ENCODE results near the gene ANKRD13A. TPM values are rescaled to one million over a fixed set of nuclear protein-coding genes. Genes with fewer than 3 reads are reported as not detected.

The ANKRD13A gene
- total and polyA plus RNA-seq, 2 of the 13 experiments (the other 11 are each of a cell fraction or from before 2014, with no cell fraction given), result 34.1 to 41.6 TPM

GRCh38 chr12:109951136-109951535, 48.1 kb upstream of the ANKRD13A start:
- Histone ChIP-seq H3K36me3 (replicated peaks in 1 of 2; ENCODE audit: control insufficient read depth in 1 of 2, insufficient read depth in 2 of 2, low read length in 2 of 2) (peaks cover 13 to 40% of the 10 kb centered on the region in 2 experiments), H3K4me2 (ENCODE audit: low read depth, low read length) (no peak overlapping the region), H3K79me2 (ENCODE audit: insufficient read depth, low read length) (no peaks in the 10 kb centered on the region), H3K27ac (ENCODE audit: extremely low read length, insufficient read depth, low read length) (peak overlapping the region; percentile 76), H3K9me3 (ENCODE audit: low read length) (no peaks in the 10 kb centered on the region), H3K27me3 (ENCODE audit: control insufficient read depth in 1 of 2, insufficient read depth in 2 of 2, low read length in 2 of 2) (no peaks in the 10 kb centered on the region), H3K9ac (ENCODE audit: insufficient read depth, low read depth, low read length) (no peak overlapping the region), H3K4me3 (replicated peaks in 1 of 3; ENCODE audit: insufficient read depth in 1 of 3, low read depth in 2 of 3, low read length in 3 of 3) (no peak overlapping the region), H3K4me1 (ENCODE audit: insufficient read depth, low read length) (peaks cover 55% of the 10 kb centered on the region), H4K20me1 (ENCODE audit: insufficient read depth, low read length) (no peaks in the 10 kb centered on the region), H2AFZ (ENCODE audit: low read length) (no peak overlapping the region)
- no TSS peak for BruUV-seq (replicated peaks)
- TF ChIP-seq ZFP36 (IDR thresholded peaks at IDR 0.05; ENCODE audit: borderline replicate concordance, low read depth, low read length, partially characterized antibody) (no peak), KDM5A (IDR thresholded peaks at IDR 0.05; ENCODE audit: borderline replicate concordance, low read length) (no peak), KLF12 (CRISPR knock-in tag; IDR thresholded peaks at IDR 0.05; ENCODE audit: borderline replicate concordance) (no peak), SALL1 (CRISPR knock-in tag; IDR thresholded peaks at IDR 0.05) (no peak), ZNF530 (CRISPR knock-in tag; IDR thresholded peaks at IDR 0.05; ENCODE audit: low read depth) (no peak), ZMAT5 (CRISPR knock-in tag; IDR thresholded peaks at IDR 0.05; ENCODE audit: borderline replicate concordance, low read depth) (no peak), HOXD1 (CRISPR knock-in tag; IDR thresholded peaks at IDR 0.05) (no peak), ISL2 (CRISPR knock-in tag; IDR thresholded peaks at IDR 0.05) (no peak), GABPB1 (CRISPR knock-in tag; IDR thresholded peaks at IDR 0.05) (no peak), ZGPAT (CRISPR knock-in tag; IDR thresholded peaks at IDR 0.05) (no peak), PRMT3 (CRISPR knock-in tag; IDR thresholded peaks at IDR 0.05; ENCODE audit: borderline replicate concordance, low read depth) (no peak), ZNF777 (CRISPR knock-in tag; IDR thresholded peaks at IDR 0.05) (no peak), PATZ1 (CRISPR knock-in tag; IDR thresholded peaks at IDR 0.05) (no peak), MIXL1 (CRISPR knock-in tag; IDR thresholded peaks at IDR 0.05) (no peak), ZNF331 (CRISPR knock-in tag; IDR thresholded peaks at IDR 0.05) (no peak)
- TF ChIP-seq, protein P1, sequence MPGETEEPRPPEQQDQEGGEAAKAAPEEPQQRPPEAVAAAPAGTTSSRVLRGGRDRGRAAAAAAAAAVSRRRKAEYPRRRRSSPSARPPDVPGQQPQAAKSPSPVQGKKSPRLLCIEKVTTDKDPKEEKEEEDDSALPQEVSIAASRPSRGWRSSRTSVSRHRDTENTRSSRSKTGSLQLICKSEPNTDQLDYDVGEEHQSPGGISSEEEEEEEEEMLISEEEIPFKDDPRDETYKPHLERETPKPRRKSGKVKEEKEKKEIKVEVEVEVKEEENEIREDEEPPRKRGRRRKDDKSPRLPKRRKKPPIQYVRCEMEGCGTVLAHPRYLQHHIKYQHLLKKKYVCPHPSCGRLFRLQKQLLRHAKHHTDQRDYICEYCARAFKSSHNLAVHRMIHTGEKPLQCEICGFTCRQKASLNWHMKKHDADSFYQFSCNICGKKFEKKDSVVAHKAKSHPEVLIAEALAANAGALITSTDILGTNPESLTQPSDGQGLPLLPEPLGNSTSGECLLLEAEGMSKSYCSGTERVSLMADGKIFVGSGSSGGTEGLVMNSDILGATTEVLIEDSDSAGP (CRISPR knock-in tag; IDR thresholded peaks at IDR 0.05; ENCODE audit: borderline replicate concordance), result no peak
- ChIA-PET CTCF (ENCODE audit: low intra/inter-chr PET ratio, low total read pairs) (no interaction called here), POLR2A (interaction anchor here (0.6 kb wide), 1 partner anchor 321 kb away, joined by 3 read pairs; no protein-coding TSS in a partner anchor)
- ATAC-seq, result no peak
- intact Hi-C loops (cut with micrococcal nuclease; ENCODE audit: unreplicated experiment), result no loop called here
- DNase-seq (ENCODE audit: low spot score), result no peak
- no peak for FAIRE-seq
- in situ Hi-C loops (cut with HindIII; ENCODE audit: extremely low pct_ligation_motif_present, low pct_unique_long_range_greater_than_20kb), result no loop called here
- 94% methylated on average over 5 of the region's 5 CpGs for WGBS (ENCODE audit: low lambda C conversion rate)

All from HepG2 (cell line).